NB4 (cell line): Measurements from ENCODE around the gene GDF10.
A peak's percentile ranks its signal among the peaks of the same experiment; 100 is the strongest.

Source experiments
- DNase-seq: peaks from one replicate; pipeline ENCODE4 v3.0.0; 2010; ENCODE audit warnings: low read depth
- H3K4me3 ChIP-seq: one replicate; pipeline ENCODE4 v1.5.1; 2011; ENCODE audit warnings: mild to moderate bottlenecking, low read depth, low read length, moderate library complexity
- MYC ChIP-seq: IDR thresholded peaks from 2 replicates; pipeline ENCODE4 v1.6.1; 2011; ENCODE audit warnings: low read depth, low read length
- POLR2A ChIP-seq: IDR thresholded peaks from 2 replicates; pipeline ENCODE4 v1.6.1; 2011; ENCODE audit warnings: mild to moderate bottlenecking; ENCODE audit not compliant: insufficient read length; ENCODE audit errors: extremely low read depth
- TF ChIP-seq, protein P1 (sequence below): IDR thresholded peaks from 2 replicates; pipeline ENCODE4 v1.6.1; 2011; ENCODE audit warnings: low read depth, low read length
- TF ChIP-seq, protein P2 (sequence below): IDR thresholded peaks from one replicate; pipeline ENCODE4 v1.5.1; 2012; ENCODE audit warnings: low read depth, low read length

The GDF10 gene

DNA sequence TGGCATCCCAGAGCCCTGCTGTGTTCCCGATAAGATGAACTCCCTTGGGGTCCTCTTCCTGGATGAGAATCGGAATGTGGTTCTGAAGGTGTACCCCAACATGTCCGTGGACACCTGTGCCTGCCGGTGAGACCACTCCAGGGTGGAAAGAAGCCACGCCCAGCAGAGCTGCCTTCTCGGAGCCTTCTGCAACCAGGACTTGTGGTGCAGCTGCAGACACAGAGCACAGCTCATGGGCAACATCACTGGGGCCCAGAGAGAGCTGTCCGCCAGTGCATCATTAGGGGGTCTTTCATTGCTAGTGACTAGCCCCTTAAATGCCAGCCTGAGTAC, 12.6 kb downstream of the GDF10 start:
- DNase-seq: no peak
- H3K4me3 ChIP-seq: no peak overlapping the region
- TF ChIP-seq MYC (no peak), POLR2A (no peak)
- TF ChIP-seq, protein P1, sequence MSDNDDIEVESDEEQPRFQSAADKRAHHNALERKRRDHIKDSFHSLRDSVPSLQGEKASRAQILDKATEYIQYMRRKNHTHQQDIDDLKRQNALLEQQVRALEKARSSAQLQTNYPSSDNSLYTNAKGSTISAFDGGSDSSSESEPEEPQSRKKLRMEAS: no peak
- TF ChIP-seq, protein P2, sequence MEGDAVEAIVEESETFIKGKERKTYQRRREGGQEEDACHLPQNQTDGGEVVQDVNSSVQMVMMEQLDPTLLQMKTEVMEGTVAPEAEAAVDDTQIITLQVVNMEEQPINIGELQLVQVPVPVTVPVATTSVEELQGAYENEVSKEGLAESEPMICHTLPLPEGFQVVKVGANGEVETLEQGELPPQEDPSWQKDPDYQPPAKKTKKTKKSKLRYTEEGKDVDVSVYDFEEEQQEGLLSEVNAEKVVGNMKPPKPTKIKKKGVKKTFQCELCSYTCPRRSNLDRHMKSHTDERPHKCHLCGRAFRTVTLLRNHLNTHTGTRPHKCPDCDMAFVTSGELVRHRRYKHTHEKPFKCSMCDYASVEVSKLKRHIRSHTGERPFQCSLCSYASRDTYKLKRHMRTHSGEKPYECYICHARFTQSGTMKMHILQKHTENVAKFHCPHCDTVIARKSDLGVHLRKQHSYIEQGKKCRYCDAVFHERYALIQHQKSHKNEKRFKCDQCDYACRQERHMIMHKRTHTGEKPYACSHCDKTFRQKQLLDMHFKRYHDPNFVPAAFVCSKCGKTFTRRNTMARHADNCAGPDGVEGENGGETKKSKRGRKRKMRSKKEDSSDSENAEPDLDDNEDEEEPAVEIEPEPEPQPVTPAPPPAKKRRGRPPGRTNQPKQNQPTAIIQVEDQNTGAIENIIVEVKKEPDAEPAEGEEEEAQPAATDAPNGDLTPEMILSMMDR: no peak

DNA sequence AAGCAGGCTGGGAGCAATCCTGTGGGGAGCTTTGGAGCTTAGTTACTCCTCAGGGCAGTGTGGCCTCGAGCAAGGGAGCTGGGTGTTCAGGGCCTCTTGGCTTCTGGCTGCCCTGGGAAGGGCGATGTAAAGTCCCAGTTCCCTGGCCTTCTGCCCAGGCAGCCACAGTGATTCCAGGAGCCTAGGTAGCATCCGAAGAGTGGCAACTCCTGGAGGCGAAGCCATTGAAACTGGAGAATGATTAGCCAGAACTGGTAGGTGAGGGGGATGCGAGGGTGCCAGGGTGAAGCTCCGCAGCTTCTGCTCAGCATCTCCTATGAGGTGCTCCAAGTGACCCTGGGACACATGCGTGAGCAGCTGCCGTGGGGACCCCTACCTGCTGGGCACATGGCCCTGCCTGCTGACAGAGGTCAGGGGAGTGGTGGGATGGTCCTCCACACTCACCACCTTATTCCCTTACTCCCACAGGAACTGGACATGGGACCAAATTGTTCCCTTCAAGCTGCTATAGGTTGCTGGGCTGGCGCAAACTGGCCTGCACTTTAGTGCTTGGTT, 14.5 kb downstream of the GDF10 start:
- TF ChIP-seq, protein P2: no peak
- TF ChIP-seq, protein P1: no peak
- TF ChIP-seq MYC (no peak), POLR2A (no peak)
- H3K4me3 ChIP-seq: no peak overlapping the region
- DNase-seq: no peak

DNA sequence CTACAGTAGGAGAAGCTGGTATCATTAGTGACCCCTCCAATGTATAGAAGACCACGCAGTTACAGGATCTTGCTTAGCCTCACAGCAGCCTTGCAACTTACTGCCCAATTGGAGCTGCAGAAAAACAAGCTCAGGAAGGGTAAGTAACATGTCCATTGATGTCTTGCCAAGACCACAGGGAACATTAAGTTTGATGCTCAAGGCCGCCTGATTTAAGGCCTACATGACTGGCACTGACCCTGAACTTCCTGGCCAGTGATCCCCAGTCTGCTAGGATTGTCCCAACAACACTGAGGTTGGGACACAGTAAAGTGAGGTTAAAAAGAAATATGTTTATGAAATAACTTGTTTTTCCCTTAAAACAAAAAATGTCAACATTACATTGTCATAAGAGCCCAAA, 15.4 kb downstream of the GDF10 start:
- no peak for DNase-seq
- no peak overlapping the region for H3K4me3 ChIP-seq
- no peak for TF ChIP-seq MYC

DNA sequence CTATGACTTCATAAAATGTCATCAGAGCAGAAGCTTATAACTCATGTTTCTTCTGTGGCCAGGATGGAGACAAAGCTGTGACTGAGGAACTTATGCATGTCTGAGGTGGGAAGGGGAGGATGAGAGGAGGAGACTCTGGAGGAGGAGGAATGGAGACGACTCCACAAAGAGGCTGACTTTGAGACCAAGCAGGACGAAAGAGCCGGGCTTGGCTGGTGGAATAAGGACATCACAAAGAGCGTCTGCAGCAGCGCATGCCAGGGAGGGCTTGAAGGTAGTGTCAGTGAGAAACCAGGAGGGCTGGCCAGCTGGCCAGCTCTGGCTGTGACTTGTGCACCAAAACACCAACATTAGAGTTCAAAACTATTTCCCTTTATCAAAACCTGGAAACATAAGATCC, 16.1 kb downstream of the GDF10 start:
- DNase-seq: no peak
- no peak overlapping the region for H3K4me3 ChIP-seq
- TF ChIP-seq, protein P2: no peak
- TF ChIP-seq, protein P1: no peak
- TF ChIP-seq POLR2A (no peak), MYC (no peak)

DNA sequence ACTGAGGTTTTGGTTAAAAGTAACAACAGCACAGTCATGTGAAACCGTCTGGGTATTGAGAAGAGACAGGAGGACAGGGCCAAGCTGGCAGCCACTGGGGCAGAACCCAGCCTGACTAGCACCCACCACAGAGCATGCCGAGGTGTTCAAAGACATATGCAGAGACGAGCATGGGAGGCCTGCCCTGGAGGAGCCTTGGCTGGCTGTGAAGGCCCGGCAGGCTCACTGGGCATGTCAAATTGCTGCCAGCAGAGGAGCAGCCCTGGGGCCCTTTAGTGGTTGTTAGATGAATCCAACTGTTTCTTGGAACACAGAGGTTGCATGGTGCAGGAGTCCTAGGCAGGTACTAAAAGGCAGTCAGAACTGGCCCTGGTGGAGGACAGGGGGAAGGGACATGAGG, 17.3 kb downstream of the GDF10 start:
- TF ChIP-seq POLR2A (no peak), MYC (no peak)
- TF ChIP-seq, protein P1: no peak
- TF ChIP-seq, protein P2: no peak

DNA sequence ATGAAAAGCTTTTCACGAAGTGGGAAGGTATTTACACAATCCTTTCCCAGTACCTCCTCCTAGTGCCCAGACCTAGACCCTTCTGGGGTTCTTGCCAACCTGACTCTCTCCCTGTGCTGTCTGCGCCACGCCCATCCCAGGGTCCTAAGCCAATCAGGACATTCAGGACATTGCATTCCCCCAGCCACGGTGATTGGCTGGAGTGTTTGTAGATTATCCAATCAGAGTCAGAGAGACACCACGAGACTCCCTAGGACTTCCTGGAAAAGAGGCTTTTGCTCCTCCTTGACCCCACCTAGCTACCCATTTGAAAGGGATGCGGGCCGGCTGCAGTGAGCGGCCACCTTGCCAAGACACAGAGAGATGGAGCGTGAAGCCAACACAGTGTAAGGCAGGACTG, 18.7 kb downstream of the GDF10 start:
- peak; percentile 40 for DNase-seq
- TF ChIP-seq, protein P2: no peak
- TF ChIP-seq POLR2A (no peak), MYC (no peak)
- no peak overlapping the region for H3K4me3 ChIP-seq

More for the DNA sequence above, 17.3 kb downstream of the GDF10 start:
- no peak overlapping the region for H3K4me3 ChIP-seq
- no peak for DNase-seq
